Cerebellar nuclear complex (tissue), 1 donor: ENCODE measurements around the gene KLC1.
"Not testable (repeated sequence)": the region's sequence is repeated elsewhere in the genome, so short reads cannot be mapped to it uniquely, and the experiment has no call there.

Experiments used
- DNase-seq, 2 experiments: peaks; one replicate each; lab custom pipeline; 2025; lab: John Stamatoyannopoulos, UW

Gene KLC1

DNA sequence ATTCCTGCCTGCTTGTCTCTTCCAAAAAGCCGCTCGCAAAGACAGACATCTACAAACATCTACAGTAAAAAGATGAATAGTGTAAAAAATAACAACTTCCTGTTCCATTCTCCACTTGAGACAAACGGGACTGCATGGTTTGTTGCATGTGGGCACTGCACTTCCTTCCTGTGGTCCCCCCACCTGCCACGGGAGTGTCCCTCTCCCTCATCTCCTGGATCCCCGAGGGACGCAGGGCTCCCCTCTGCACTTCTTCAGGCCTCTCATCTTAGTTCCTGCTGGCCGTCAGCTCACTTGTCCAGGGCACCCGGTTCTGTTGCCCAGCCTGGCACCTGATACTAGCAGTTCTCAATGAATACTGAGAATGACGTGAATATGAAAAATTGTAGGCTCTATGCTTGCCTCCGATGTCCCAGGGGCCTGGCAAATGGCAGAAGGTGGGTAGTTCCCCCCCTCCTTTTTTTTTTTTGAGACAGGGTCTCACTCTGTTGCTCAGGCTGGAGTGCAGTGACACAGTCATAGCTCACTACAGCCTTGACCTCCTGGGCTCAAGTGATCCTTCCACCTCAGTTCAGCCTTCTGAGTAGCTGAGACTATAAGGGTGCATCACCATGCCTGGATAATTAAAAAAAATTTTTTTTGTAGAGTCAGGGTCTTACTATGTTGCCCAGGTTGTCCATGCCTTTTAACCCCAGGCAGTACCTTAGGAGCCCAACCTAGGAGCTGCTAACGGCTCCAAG lies 3.5 kb upstream of the KLC1 start:
- no peak for DNase-seq

DNA sequence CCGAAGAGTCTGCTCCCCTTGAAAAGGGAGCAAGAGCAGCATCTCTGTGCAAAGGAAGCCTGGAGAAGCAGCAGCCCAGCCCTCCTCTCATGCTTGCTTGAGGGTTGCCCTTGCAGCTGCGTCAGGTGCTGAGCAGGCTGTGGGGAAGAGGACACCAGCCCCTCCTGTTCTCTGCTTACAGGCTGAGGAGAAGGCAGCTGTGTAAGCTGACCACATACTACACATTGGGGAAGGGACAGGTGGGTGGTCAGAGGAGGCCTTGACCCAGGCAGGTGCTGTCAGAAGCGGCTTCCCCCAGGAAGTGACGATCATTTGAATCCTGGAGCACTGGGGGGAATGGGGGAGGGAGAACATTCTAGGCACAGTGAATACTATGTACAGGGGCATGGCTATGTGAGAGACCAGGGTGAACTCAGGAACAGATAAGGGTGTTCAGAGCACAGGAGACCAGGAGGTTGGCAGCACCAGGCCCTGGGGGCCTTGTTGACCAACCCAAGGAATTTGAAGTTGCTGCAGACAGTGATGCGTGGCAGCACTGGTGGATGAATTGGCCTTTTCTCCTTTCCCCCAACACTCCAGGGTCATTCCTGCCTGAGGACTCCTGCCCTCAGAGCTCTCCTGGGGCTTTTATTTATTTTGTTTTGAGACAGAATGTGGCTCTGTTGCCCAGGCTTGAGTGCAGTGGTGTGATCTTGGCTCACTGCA lies 2.7 kb upstream of the KLC1 start:
- no peak for DNase-seq

DNA sequence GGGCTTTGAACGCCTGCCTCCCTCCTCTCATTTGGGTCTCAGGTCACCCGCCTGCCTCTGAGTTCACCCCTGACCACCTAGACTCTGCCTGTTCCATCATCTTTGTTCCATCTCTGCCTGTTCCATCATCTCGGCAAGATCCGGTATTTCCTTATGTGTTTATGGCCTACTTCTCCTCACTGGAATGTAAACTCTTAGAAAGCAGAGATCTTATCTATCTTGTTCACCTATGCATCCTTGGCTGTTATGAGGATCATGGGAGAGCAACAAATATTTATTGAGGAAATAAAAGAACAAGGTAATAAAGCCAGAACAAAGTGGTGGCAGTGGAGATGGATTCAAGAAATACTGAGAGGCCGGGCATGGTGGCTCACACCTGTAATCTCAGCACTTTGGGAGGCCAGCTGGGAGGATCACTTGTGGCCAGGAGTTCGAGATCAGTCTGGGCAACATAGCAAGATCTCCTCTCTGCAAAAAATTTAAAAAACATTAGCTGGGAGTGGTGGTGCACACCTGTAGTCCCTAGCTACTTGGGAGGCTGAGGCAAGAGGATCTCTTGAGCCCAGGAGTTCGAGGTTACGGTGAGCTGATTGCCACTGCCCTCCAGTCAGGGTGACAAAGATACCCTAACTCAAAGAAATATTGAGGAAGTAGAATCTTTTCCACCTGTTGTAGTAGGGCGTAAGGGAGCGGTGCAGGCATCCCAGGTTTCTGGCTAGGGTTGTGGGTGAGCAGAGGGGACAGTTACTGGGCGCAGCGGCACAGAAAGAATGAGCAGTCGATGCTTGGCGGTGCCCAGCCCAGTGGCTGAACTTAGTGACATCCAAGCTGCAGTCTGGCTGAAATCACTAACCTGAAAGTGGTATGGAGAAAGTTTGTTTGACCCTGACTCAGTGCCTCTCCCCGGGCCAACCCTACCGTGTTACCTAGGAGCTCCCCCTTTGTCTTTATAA lies 1.7 kb upstream of the KLC1 start:
- no peak for DNase-seq

DNA sequence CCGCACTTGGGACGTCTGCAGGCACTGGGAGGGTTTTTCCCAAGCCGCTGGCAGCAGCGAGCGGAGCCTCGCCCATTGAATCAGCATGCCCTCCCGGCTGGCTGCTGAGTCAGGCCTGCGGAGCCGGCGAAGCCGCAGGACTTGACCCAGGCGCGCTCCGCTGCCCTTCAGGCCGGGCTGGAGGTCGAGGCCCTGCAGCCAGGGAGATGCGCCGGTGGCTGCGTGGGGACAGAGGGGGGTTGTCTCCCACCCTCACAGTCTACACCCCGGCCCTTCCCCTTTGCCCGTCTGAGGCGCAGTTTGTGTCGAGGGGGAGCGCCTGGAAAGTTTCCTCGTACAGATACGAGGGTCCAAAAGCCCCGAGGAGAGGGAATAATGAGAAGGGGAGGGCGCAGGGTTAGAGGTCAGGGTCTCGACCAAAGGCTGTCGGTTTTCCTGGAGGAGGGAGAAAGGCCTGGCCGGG lies 759 bp upstream of the KLC1 start:
- no peak for DNase-seq

DNA sequence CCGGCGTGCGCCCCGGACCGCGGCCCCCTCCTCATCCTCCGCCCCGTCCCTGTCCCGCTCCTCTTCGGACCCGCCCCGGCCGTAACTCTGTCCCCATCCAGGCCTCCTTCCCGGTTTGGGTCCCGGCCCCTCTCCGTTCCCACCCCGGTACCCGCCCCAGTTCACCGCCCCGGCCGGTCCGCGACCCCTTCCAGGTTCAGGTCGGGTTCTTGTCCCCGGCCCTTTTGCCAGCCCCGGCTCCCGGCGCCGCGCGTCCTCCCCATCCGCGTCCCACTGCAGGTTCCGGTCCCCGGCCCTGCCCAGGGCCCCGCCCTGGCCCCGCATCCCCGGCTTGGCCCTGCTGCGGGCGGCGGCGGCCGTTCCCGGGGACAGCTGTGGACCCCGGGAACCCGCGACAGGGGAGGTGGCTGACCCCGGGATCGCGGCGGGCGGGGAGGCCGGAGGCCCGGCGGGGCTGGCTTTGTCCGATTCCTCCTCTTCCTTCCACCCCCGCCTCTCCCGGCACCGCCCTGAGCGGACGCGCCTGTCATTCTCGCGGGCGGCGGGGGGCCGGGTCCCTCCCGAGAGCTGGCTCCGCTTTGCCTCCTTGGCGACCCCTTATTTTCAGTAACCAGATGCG lies 601 bp downstream of the KLC1 start:
- no peak for DNase-seq

DNA sequence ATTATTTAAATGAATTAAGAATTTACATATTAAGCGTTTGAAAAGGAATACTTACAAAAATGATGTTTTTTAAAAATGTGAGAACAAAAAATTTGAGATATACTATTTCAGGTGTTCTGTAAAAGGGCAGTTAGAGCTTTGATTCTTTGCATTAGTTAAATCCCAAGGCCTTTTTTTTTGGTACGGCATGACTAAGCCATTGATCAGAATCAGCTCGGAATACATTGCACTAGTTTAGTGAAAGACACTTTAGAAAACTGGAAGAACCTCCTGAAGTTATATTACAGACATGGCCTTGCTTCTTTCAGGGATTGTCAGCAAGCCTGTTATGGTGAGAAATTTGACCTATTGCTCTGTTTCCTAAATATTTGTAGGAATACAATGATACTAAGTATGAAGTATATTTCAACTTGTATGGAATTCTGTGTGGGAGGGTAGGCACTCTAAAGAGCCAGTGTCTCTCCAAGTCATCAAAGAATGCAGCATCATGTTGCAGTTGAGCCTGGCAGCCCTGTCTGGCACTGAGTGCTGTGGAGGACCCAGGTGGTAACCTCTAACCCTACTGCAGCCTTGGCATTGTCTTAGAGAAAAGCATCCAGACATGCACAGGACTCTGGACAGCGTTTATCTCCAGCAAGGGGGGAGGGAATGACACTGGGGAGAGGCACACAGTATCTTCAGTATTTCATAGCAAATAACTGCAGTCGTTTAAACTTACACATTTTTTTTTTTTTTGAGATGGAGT lies 1.5 kb downstream of the KLC1 start:
- no peak for DNase-seq

DNA sequence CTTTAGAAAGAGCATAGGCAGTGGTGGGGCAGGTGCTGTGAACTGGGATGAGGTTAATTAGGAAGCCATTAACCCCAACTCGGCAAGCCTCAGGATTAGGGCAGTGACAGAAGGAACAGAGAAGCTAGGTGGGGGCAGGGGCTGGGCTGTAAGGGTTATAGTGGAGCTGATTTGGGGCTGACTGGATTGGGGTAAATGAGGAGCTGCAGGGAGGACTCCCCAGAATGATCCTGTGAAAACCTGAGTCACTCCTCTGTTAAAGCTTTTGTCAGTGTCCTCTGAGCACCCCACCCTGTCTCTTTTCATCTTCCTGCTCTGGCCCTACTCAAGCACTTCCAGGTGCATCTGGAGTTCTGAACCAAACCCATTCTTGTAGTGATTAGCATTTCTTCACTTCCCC lies 4.4 kb downstream of the KLC1 start:
- DNase-seq, result no peak

DNA sequence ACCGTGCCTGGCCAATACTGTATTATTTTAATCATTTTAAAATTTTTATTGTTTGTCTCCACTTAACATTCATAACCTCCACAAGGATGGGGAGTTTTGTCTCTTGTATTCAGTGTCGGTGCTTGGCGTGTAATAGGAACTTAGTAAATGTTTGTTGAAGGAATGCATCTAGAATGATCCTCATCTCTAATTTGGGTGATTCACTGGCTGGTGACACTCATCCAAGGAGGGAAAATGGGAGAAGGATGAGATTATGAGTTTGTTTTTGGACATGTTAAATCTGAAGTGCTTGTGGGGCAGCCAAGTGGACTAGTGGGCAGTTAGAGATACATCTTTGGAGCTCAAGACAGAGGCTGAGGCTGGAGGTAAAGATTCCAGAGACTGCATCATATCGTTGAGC lies 5.1 kb downstream of the KLC1 start:
- DNase-seq, result no peak

DNA sequence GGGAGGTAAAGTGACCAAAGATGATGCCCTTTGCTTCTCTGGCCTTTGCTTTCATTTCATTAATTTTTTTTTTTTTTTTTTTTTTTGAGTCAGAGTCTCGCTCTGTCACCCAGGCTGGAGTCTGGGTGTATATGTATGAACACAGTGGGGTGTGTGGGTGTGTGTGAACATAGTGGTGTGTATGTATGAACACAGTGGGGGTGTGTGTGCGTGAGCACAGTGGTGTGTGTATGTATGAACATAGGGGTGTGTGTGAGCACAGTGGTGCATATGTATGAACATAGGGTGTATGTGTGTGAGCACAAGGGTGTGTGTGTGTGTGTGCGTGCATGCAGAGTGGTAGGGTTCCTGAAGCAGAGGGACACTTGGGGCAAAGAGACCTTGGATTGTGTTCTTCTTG lies 9.6 kb downstream of the KLC1 start:
- no peak for DNase-seq

DNA sequence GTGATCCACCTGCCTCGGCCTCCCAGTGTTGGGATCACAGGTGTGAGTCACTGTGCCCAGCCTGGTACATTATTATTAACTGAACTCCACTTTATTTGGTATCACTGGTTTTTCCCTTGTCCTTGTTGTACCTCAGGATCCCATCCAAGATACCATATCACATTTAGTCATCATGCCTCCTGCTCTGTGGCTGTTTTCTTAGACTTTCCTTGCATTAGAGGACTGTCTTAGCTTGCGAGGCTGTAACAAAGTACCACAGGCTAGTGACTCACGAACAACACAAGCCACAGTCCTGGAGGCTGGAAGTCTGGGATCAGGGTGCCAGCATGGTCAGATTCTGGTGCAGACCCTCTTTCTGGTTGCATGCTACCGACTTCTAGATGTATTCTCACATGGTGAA lies 12.2 kb downstream of the KLC1 start:
- no peak for DNase-seq

DNA sequence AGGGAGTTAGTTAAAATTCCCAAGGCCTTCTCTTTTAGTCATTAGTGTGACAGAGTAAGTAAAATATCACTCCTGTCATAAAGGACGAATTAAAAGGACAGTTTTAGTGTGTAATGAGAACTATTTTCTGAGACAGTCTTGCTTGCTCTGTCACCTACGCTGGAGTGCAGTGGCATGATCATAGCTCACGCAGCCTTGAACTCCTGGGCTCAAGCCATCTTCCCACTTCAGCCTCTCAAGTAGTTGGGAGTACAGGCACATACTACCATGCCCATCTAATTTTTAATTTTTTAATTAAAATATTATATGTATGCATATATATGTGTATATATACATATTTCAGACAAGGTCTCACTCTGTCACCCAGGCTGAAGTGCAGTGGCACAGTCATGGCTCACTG lies 17.2 kb downstream of the KLC1 start:
- DNase-seq, result no peak

DNA sequence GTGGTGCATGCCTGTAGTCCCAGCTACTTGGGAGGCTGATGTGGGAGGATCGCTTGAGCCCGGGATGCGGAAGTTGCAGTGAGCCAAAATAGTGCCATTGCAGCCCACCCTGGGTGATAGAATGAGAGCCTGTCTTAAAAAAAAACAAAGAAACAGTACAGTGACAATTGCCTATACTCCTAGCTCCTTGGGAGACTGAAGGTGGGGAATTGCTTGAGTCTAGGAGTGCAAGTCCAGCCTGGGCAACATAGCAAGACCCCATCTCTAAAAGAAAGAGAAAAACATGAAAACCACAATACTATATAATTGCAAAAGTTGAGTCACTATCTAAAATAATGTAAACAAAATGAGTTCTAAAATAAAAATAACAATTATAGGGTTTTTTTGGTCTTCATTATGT lies 20.0 kb downstream of the KLC1 start:
- DNase-seq, result no peak

DNA sequence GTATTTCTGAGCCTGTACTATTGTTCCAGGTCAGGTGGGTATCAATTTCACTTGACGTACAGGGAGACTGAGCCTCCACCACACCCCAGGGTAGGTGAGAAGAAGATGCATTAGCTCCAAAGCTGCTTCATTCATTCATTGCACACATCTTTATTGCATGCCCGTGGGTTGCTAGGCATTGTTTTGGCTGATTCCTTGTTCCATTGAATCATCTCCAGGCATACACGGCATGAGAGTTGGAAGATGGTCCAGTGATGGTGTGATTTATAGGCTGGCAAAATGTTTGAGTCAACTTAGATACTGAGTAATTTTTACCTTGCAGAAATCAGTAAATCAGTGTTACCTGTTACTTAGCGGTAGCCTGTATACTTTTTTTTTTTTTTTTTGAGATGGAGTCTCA lies 21.2 kb downstream of the KLC1 start:
- no peak for DNase-seq

DNA sequence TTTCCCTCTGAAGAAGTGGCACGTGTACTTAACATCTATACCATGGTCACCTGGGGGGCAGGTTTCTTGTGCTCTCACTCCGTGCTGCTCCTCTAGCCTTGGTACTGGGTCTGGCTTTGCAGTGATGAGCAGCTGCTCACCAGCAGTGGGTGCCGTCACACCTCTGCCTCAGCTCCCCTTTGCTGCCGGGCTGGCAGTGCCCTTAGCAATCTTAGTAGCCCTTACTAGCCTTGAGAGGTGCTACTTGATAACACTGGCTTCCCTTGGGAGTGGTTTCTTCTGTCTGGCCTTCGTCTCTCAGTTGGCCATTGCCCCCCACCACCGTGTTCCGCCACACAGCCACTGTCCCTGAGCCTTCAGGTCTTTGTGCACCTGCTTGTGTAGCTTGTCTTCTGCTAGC lies 22.6 kb downstream of the KLC1 start:
- no peak for DNase-seq

DNA sequence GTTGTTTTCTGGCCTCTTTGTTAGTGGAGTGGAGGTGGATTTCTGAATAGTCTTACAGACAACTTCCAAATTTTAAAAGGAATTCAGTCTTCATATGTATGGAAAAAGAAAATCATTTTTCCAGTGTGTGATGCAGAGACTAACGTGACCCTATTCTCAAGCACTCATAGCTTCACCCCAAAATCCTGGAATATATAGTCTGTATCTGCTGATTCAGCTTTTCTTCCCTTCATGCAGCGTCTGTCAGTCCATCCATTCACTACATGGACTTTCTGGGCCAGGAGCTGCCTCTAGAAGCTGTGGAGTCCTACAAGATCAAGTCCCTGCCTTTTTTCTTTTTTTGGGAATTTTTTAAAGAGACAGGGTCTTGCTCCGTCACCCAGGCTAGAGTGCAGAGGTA lies 23.8 kb downstream of the KLC1 start:
- no peak for DNase-seq

DNA sequence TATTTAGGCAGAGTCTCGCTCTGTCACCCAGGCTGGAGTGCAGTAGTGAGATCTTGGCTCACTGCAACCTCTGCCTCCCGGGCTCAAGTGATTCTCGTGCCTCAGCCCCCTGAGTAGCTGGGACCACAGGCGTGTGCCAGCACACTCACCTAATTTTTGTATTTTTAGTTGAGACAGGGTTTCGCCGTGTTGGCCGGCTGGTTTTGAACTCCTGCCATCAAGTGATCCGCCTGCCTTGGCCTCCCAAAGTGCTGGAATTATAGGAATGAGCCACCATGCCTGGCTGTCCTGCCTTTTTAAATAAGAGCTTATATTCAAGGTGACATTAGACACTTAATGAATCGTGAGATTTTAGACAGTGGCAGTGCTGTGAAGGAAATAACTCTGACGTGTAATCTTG lies 24.3 kb downstream of the KLC1 start:
- not testable (repeated sequence) for DNase-seq

DNA sequence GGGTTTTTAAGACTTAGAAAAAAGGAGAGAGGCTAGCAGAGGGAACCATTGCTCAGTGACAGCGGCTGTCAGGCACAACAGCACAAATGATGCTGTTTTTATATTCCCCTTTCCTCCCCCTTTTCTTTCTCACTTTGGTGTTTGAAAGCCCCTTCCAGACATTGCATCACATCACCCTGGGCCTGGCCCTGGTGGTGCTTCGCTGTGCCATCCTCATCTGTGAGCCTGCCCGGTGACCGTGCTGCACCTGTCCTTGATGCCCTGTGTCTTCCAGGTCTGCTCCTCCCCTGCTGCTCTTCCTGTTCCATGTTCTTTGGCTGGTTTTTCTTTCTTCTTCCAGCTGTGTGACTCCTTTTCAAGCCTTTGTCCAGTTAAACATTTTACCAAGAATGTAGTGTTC lies 24.8 kb downstream of the KLC1 start:
- DNase-seq, result no peak

DNA sequence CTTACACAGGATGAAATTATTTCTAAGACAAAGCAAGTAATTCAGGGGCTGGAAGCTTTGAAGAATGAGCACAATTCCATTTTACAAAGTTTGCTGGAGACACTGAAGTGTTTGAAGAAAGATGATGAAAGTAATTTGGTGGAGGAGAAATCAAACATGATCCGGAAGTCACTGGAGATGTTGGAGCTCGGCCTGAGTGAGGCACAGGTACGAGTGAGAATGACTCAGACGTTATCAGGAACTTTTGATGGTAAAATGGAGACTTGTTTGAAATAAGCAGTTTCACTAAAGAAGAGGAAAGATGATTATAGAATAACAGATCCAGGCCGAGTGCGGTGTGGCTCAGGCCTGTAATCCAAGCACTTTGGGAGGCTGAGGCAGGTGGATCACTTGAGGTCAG lies 25.6 kb downstream of the KLC1 start:
- DNase-seq, result no peak

DNA sequence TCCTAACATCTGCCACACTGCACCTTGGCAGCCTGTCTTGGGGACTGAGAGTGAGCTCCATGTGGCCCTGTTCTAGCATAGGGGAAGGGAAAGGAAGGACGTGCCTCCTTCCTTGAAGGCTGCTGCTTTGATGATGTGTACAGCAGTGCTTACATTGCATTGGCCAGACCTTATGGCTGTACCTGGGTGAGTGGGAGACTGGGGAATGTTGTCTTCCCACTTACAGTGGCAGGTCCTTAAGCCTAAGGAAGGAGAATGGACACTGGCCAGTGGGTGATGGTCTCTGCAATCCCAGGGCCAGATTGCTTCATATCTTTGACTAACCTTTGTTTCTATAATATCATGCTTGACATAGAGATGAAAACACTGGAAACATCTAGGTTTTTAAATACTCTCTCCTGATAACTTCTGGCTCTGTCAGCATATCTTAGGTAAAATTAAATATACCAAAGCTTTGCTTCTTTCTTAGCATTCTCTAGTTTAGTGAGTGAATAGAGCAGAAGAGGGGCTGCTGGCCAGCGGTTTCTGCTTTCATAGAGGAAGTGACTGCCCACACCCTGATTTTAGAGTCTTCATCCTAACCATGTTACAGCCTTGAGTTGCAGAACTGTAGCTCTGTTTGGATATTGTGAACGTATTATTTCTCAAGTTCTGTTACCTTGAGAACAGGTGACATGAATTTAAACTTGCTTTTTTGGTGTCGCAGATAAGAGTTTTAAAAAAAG lies 27.2 kb downstream of the KLC1 start:
- DNase-seq, result no peak

DNA sequence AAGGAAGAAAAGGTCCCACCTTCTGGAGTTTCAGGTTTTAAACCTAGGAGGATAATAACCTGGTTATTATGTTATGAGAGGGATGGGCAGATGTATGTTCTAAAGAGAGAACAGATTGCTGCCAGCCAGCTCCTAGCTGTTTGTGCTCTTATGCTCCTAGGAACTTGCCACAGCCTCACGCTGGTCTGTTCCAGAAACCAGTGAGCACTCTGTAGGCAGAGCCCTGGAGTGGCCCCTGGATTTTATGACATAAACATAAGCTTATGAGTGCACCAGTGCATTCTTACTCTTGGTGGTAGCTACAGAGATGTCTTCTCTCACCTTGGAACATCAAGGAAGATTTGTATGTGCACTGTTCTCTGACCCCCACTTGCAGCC lies 27.7 kb downstream of the KLC1 start:
- no peak for DNase-seq

DNA sequence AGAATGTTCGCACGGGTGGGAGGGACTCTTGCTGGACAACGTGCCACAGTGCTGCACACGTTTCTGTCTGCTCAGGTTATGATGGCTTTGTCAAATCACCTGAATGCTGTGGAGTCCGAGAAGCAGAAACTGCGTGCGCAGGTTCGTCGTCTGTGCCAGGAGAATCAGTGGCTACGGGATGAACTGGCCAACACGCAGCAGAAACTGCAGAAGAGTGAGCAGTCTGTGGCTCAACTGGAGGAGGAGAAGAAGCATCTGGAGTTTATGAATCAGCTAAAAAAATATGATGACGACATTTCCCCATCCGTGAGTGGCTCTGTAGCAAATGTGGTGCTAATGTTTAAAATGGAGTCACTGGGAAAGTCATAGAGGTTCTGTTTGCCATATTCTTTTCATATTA lies 28.5 kb downstream of the KLC1 start:
- DNase-seq, result peak in 1 of 2 experiments; percentile 7
